Mammary epithelial cell (primary cell): Measurements from ENCODE around the gene BCORL1.

ENCODE experiments used
- EZH2 ChIP-seq: IDR thresholded peaks from 2 replicates; pipeline ENCODE4 v1.6.1; 2012; ENCODE audit warnings: low read length, inconsistent platforms, borderline replicate concordance
- TF ChIP-seq, protein P1 (sequence below), 2 donors: IDR thresholded peaks in 1 of 2; conservative IDR thresholded peaks in 1 of 2; 2 replicates each; pipeline ENCODE4 v1.5.1; 2011 to 2012; ENCODE audit warnings: inconsistent platforms in 2 of 2, low read length in 2 of 2, mild to moderate bottlenecking in 2 of 2, control low read depth in 1 of 2, low read depth in 1 of 2; ENCODE audit not compliant: insufficient read depth in 1 of 2; ENCODE audit errors: extremely low read depth in 1 of 2

DNA sequence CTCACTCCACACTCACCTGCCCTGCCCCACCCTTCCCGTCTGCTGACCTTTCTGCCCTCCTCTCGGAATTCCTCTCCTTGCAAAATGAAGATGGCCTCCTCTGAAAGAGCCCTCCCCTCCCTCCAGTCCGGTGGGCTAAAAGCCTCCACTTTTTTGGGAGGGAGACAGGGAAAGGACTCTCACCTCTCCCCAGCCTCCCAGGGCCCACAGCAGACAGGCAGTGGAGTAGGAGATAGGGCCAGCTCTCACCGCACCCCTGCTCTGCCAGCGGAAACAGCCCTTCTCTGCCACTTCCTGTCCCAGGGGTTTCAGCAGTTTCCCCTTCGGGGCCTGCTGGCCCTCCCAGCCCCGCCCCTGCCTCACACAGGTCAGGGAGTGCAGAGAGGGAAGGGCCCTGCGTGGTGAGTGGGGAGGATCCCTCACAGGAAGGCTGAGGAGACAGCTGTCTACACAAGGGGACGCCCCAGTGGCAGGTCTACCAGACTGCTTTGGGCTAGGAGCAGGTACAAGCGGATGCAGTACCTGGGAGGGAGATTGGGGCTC, 109.6 kb downstream of the BCORL1 start:
- TF ChIP-seq, protein P1, sequence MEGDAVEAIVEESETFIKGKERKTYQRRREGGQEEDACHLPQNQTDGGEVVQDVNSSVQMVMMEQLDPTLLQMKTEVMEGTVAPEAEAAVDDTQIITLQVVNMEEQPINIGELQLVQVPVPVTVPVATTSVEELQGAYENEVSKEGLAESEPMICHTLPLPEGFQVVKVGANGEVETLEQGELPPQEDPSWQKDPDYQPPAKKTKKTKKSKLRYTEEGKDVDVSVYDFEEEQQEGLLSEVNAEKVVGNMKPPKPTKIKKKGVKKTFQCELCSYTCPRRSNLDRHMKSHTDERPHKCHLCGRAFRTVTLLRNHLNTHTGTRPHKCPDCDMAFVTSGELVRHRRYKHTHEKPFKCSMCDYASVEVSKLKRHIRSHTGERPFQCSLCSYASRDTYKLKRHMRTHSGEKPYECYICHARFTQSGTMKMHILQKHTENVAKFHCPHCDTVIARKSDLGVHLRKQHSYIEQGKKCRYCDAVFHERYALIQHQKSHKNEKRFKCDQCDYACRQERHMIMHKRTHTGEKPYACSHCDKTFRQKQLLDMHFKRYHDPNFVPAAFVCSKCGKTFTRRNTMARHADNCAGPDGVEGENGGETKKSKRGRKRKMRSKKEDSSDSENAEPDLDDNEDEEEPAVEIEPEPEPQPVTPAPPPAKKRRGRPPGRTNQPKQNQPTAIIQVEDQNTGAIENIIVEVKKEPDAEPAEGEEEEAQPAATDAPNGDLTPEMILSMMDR (conservative IDR thresholded peaks at IDR 0.05 in 1 of 2, IDR thresholded peaks at IDR 0.05 in 1 of 2; ENCODE audit: extremely low read depth in 1 of 2, insufficient read depth in 1 of 2, low read depth in 1 of 2, low read length in 2 of 2): no peak
- TF ChIP-seq EZH2: no peak
